ENCODE results near the gene CNTN5. TPM values are rescaled to one million over a fixed set of nuclear protein-coding genes. Genes with fewer than 3 reads are reported as not detected.

The CNTN5 gene
- total and polyA plus RNA-seq, 2 experiments from 2014 or later, result 9.6 to 10.6 TPM

DNA sequence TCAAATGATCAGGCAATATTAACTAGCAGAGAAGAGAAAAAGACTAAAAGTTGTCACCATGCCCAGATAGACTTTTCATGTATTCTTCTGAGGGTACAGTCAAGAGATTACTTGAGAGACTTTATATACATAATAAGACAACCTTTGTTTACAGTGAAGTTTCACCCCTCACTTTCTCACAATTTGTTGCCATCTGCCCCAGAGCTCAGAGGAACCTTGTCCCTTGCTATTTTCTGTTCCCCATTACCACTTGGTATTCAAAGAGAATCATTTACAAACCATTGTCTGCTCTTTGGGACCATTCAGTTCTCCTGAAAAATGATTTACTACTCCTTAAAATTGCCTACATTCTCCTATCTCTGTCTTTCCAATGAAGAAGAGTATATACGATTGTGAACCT, 544.6 kb downstream of the CNTN5 start:
- TF ChIP-seq CTCF (IDR thresholded peaks at IDR 0.05; ENCODE audit: poor library complexity) (no peak), EZH2phosphoT487 (IDR thresholded peaks at IDR 0.05; ENCODE audit: low read depth, severe bottlenecking, unreplicated experiment) (no peak), EZH2 (IDR thresholded peaks at IDR 0.05; ENCODE audit: borderline replicate concordance) (no peak)
- H3K79me2 ChIP-seq, result no peaks in the 10 kb centered on the region
- H3K9me2 ChIP-seq (replicated peaks; ENCODE audit: insufficient read depth), result no peaks in the 10 kb centered on the region
- no peaks in the 10 kb centered on the region for H3K9me3 ChIP-seq (ENCODE audit: low read depth)
- H3K4me3 ChIP-seq, result no peak overlapping the region
- no peaks in the 10 kb centered on the region for H4K20me1 ChIP-seq (ENCODE audit: insufficient read depth, poor library complexity, severe bottlenecking)
- WGBS (ENCODE audit: low lambda C conversion rate, missing lambda C conversion rate), result 95% methylated on average over 1 of the region's 1 CpG
- no peaks in the 10 kb centered on the region for H3K36me3 ChIP-seq (replicated peaks; ENCODE audit: insufficient read depth, low read depth)
- H3K27ac ChIP-seq, result no peak overlapping the region
- DNase-seq (ENCODE audit: low spot score), result no peak
- H3K4me2 ChIP-seq, result no peak overlapping the region
- no peak overlapping the region for H2AFZ ChIP-seq
- no peaks in the 10 kb centered on the region for H3K27me3 ChIP-seq
- no peaks in the 10 kb centered on the region for H3K4me1 ChIP-seq (ENCODE audit: insufficient read depth)

DNA sequence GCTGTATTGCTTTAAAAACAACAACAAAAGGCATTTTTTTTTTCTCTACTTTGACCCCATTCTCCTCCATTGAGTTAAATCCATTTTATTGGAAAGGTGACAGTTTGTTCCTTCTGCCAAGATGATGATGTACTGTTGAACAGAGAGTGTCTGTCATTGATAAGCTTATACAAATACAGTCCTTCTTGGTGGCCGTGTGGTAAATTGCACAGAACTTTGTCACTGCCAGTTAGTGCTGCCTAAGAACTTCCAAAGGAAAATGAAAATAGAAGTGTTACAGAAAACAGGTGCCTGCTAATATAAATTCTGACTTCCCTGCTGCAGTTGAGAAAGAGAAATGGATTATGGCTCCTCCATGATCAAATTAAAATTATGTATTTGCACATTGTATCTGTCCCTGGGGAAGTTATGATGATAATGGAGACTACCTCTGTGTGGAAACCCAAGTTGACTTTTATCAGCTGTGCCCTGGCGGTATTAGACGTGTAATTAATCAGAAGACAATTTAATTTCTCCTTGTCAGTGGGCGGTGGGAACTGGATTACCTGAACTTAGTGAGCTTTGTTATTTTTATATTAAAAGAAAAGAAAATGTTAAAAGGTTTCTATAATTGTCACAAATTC, 546.7 kb downstream of the CNTN5 start:
- H2AFZ ChIP-seq, result no peak overlapping the region
- TF ChIP-seq CTCF (IDR thresholded peaks at IDR 0.05; ENCODE audit: poor library complexity) (no peak), EZH2 (IDR thresholded peaks at IDR 0.05; ENCODE audit: borderline replicate concordance) (no peak), EZH2phosphoT487 (IDR thresholded peaks at IDR 0.05; ENCODE audit: low read depth, severe bottlenecking, unreplicated experiment) (no peak)
- H3K36me3 ChIP-seq (replicated peaks; ENCODE audit: insufficient read depth, low read depth), result no peaks in the 10 kb centered on the region
- H3K4me1 ChIP-seq (ENCODE audit: insufficient read depth), result no peaks in the 10 kb centered on the region
- 84% methylated on average over 4 of the region's 4 CpGs for WGBS (ENCODE audit: low lambda C conversion rate, missing lambda C conversion rate)
- no peaks in the 10 kb centered on the region for H3K9me3 ChIP-seq (ENCODE audit: low read depth)
- H3K4me3 ChIP-seq, result no peak overlapping the region
- H3K79me2 ChIP-seq, result no peaks in the 10 kb centered on the region
- no peak overlapping the region for H3K4me2 ChIP-seq
- H4K20me1 ChIP-seq (ENCODE audit: insufficient read depth, poor library complexity, severe bottlenecking), result no peaks in the 10 kb centered on the region
- no peak for DNase-seq (ENCODE audit: low spot score)
- H3K27me3 ChIP-seq, result no peaks in the 10 kb centered on the region
- no peaks in the 10 kb centered on the region for H3K9me2 ChIP-seq (replicated peaks; ENCODE audit: insufficient read depth)
- H3K27ac ChIP-seq, result no peak overlapping the region

- Histone ChIP-seq H3K4me3 (no peak overlapping the region), H3K4me1 (ENCODE audit: insufficient read depth) (no peaks in the 10 kb centered on the region), H4K20me1 (ENCODE audit: insufficient read depth, poor library complexity, severe bottlenecking) (no peaks in the 10 kb centered on the region), H3K36me3 (replicated peaks; ENCODE audit: insufficient read depth, low read depth) (no peaks in the 10 kb centered on the region), H3K9me2 (replicated peaks; ENCODE audit: insufficient read depth) (no peaks in the 10 kb centered on the region), H2AFZ (no peak overlapping the region), H3K9me3 (ENCODE audit: low read depth) (no peaks in the 10 kb centered on the region), H3K4me2 (no peak overlapping the region), H3K27ac (no peak overlapping the region), H3K79me2 (no peaks in the 10 kb centered on the region), H3K27me3 (no peaks in the 10 kb centered on the region)
- DNase-seq (ENCODE audit: low spot score), result no peak
- TF ChIP-seq EZH2 (IDR thresholded peaks at IDR 0.05; ENCODE audit: borderline replicate concordance), result no peak
- no peak for TF ChIP-seq CTCF (IDR thresholded peaks at IDR 0.05; ENCODE audit: poor library complexity)
- TF ChIP-seq EZH2phosphoT487 (IDR thresholded peaks at IDR 0.05; ENCODE audit: low read depth, severe bottlenecking, unreplicated experiment), result no peak
- WGBS (ENCODE audit: low lambda C conversion rate, missing lambda C conversion rate), result 76% methylated on average over 1 of the region's 1 CpG
These were observed 548.1 kb downstream of the CNTN5 start for GRCh38 chr11:99568808-99569207.

Data from hepatocyte (in vitro differentiated cells).